Common myeloid progenitor, CD34-positive (primary cell): ENCODE results near the gene PHACTR1.

ENCODE experiments used
- CTCF ChIA-PET: fragments of 350-600 bp; sonication (Branson Sonifier 250); formaldehyde crosslinking; loops from one replicate; lab custom pipeline; 2021; ENCODE audit warnings: antibody characterized with exemption; lab: Charles Lee
- POLR2A ChIA-PET: fragments of 350-600 bp; sonication (Branson Sonifier 250); formaldehyde crosslinking; loops from one replicate; lab custom pipeline; 2021; ENCODE audit warnings: antibody characterized with exemption; lab: Charles Lee
- DNase-seq, 3 donors: peaks; one replicate each; pipeline versions ENCODE4 v3.0.0 to v3.0.0-alpha.2; 2013
- H3K27ac ChIP-seq, 2 experiments: 1 replicate in 1 of 2; 2 replicates in 1 of 2; pipeline ENCODE4 v1.7.0; 2013; ENCODE audit warnings: inconsistent platforms in 2 of 2, low read length in 2 of 2, mild to moderate bottlenecking in 2 of 2, low read depth in 1 of 2, moderate library complexity in 1 of 2; ENCODE audit not compliant: severe bottlenecking in 2 of 2, insufficient read depth in 1 of 2, poor library complexity in 1 of 2
- H3K27me3 ChIP-seq, 5 experiments: replicated peaks in 2 of 5; 1 replicate in 3 of 5; 2 replicates in 2 of 5; pipeline versions ENCODE4 v1.6.1 to v1.7.0; 2013; ENCODE audit warnings: low read length in 4 of 5, mild to moderate bottlenecking in 2 of 5, moderate library complexity in 2 of 5, inconsistent platforms in 1 of 5; ENCODE audit not compliant: insufficient read depth in 5 of 5, control insufficient read depth in 4 of 5
- H3K36me3 ChIP-seq, 4 experiments: 1 replicate in 2 of 4; 2 replicates in 2 of 4; pipeline versions ENCODE4 v1.6.1 to v1.7.0; 2013; ENCODE audit warnings: low read length in 3 of 4, control low read depth in 1 of 4, mild to moderate bottlenecking in 1 of 4; ENCODE audit not compliant: control insufficient read depth in 4 of 4, insufficient read depth in 4 of 4
- H3K4me1 ChIP-seq, 4 experiments: 1 replicate in 3 of 4; 2 replicates in 1 of 4; pipeline versions ENCODE4 v1.6.1 to v1.7.1; 2013; ENCODE audit warnings: low read length in 3 of 4, mild to moderate bottlenecking in 3 of 4, control low read depth in 1 of 4, inconsistent platforms in 1 of 4, moderate library complexity in 1 of 4; ENCODE audit not compliant: control insufficient read depth in 4 of 4, insufficient read depth in 4 of 4; ENCODE audit errors: control extremely low read depth in 1 of 4
- H3K4me3 ChIP-seq, 7 experiments: 1 replicate in 4 of 7; 2 replicates in 3 of 7; pipeline versions ENCODE4 v1.5.1 to v1.7.0; 2013; ENCODE audit warnings: mild to moderate bottlenecking in 7 of 7, low read length in 6 of 7, moderate library complexity in 6 of 7, inconsistent platforms in 2 of 7, low read depth in 2 of 7, control low read depth in 1 of 7; ENCODE audit not compliant: insufficient read depth in 4 of 7, control insufficient read depth in 1 of 7; ENCODE audit errors: extremely low read depth in 1 of 7
- H3K9me3 ChIP-seq, 5 experiments: 1 replicate in 4 of 5; 2 replicates in 1 of 5; pipeline versions ENCODE4 v1.6.1 to v1.7.1; 2013; ENCODE audit warnings: low read length in 4 of 5, mild to moderate bottlenecking in 2 of 5, inconsistent platforms in 1 of 5, low read depth in 1 of 5, moderate library complexity in 1 of 5; ENCODE audit not compliant: control insufficient read depth in 4 of 5, insufficient read depth in 2 of 5; ENCODE audit errors: control extremely low read depth in 1 of 5
- WGBS: methylation state at CpG from one replicate; pipeline ENCODE4 v1.1.5; 2013; ENCODE audit not compliant: insufficient coverage; 5-methylcytosine and 5-hydroxymethylcytosine counted together

Gene PHACTR1

DNA sequence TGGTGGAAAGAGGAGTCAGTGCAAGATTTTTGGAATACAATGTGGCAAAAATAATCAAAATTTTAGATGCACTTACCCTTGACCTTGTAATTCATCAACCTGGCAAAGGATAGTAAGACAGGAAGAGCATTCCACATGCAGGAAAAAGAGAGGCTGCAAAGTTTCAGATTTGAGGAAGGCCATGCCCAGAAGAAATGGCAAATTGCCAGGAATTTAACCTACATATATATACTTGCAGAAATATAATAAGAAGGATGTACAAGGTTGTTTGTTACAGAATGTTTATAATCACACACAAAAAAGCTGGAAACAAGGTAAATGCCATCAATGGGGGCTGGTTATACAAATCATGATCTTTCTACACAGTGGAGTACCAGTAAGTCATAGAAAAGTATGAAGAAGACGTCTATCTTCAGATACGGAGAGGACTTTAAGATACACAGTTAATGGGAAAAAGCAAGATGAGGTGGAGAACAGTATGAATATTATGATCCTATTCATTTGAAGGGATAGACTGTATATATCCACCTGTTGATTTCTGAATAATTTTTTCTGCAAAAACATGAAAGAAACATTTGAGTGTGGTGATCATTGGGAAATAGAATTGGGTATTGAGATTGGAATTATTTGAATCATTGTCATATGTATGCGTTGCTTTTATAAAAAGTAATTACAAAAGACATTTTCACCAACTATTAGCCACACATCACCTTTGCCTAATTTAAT lies 358.0 kb downstream of the PHACTR1 start:
- ChIA-PET POLR2A (no interaction called here), CTCF (no interaction called here)
- DNase-seq: no peak
- H3K9me3 ChIP-seq: no peaks in the 10 kb centered on the region
- H3K36me3 ChIP-seq: peaks cover 0 to 8% (median 0%) of the 10 kb centered on the region in 4 experiments
- H3K27me3 ChIP-seq: no peaks in the 10 kb centered on the region
- H3K4me1 ChIP-seq: peaks cover 0 to 14% (median 7%) of the 10 kb centered on the region in 4 experiments
- 100% methylated on average over 2 of the region's 3 CpGs for WGBS
- H3K4me3 ChIP-seq: no peak overlapping the region
- H3K27ac ChIP-seq: no peak overlapping the region

DNA sequence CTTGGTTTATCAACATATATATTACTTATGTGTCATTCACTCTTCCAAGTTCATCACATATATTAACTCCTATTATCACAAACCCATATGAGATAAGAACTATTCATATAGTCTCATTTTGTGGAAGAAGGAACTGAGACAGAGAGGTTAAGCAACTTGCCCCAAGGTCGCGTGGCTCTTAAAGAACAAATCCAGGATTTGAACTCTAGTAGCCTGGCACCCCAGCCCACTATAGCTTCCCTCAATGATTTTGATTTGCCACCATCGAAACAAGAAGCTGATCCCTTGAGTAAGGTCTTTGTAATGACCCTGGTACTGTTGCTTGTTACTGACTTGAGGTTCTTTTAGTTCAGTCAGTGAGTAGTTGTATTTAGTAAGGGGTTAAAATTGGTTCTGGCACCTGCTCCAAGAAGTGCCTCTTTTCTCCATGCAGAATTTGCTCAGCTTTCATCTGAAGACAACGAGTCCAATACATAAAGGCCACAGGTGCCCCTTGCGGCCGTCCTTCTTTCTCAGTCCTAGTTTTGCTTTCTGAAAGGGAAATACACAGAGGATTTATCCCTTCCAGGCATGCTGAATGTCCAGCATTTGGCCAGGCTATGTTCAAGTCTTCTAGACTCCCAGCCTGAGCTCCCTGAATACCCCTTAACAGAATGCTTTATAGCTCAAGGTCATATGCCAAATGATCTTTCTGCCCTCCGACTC lies 358.7 kb downstream of the PHACTR1 start:
- Histone ChIP-seq H3K27ac (no peak overlapping the region), H3K9me3 (no peaks in the 10 kb centered on the region), H3K27me3 (no peaks in the 10 kb centered on the region), H3K4me3 (no peak overlapping the region), H3K36me3 (peaks cover 0 to 12% (median 0%) of the 10 kb centered on the region in 4 experiments), H3K4me1 (peaks cover 0 to 11% (median 7%) of the 10 kb centered on the region in 4 experiments)
- WGBS: 99% methylated on average over 5 of the region's 7 CpGs
- no peak for DNase-seq
- POLR2A ChIA-PET: no interaction called here
- CTCF ChIA-PET: interaction anchor here (1.0 to 1.3 kb wide), 2 partner anchors 11 to 40 kb away, joined by 3 read pairs; no protein-coding TSS in a partner anchor

DNA sequence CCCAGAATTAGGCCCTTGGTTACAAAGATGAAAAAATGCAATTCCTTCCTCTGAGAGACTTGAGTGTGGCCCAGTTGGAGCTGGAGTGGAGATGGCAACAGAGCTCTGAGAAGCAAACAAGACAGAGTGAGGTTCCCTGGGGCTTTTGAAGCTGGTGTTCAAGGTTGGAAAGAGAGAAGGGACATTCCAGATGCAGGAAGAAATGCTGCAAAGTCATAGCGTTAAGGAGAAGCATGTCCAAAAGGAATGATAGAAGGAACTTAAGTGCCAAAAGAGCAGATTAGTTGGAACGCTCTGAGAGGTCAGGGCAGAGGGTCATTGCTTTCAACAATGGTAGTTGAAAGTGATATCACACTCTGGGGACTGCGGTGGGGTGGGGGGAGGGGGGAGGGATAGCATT lies 360.0 kb downstream of the PHACTR1 start:
- CTCF ChIA-PET: interaction anchor here (1.3 kb wide), 1 partner anchor 12 kb away, joined by 3 read pairs; no protein-coding TSS in a partner anchor

DNA sequence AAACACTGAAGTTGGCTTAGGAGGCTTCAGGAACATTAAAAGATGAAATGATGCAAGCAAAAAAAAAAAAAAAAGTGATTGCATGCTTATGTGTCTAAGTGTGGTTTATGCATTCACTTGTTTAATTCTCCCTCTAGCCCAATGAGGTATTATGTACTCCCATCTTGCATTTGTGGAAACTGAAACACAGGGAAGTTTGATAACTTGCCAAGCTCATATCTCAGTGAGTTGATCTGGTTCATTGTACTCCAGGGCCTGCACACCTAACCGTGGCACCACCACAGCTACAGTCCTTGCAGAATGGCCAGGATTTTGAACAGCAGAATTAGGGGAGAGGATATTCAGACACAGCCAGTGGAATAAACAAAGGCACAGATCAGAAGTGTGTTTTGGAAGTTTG lies 360.6 kb downstream of the PHACTR1 start:
- WGBS: 100% methylated on average over 1 of the region's 1 CpG
- H3K27me3 ChIP-seq: no peaks in the 10 kb centered on the region

More for the DNA sequence above, 360.0 kb downstream of the PHACTR1 start:
- Histone ChIP-seq H3K27ac (no peak overlapping the region), H3K9me3 (no peaks in the 10 kb centered on the region), H3K27me3 (no peaks in the 10 kb centered on the region), H3K4me1 (peaks cover 0 to 6% (median 3%) of the 10 kb centered on the region in 4 experiments), H3K4me3 (no peak overlapping the region), H3K36me3 (peaks cover 0 to 17% (median 0%) of the 10 kb centered on the region in 4 experiments)
- POLR2A ChIA-PET: no interaction called here
- DNase-seq: no peak
- WGBS: 100% methylated on average over 2 of the region's 3 CpGs

DNA sequence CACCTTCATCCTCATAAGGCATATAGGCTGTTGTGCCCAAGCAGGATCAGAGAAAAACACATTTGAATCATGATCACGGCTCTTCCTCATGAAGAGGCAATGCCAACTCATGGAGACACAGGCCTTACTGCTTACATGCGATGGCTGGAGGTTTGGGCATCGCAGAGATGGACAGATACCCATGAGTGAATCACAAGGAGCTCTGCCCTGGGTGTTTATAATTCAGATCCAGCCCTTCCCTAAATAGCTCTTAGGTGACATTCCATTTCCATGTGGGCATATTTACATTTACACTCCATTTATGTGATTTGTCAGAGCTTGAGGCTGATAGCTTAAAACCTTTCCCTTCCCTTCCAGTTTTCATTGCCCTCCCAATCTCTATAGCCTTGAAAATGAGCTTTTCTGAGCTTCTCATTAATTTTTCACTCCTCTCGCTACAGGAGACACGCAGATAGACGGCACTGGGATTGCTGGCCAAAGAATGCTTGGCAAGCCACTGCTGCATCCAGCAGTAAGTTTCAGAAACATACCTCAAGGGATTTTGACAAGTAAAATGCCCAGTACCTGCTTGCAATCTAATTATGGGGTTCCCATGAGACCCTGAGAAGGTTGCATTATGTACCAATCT lies 362.6 kb downstream of the PHACTR1 start:
- POLR2A ChIA-PET: no interaction called here
- no peak for DNase-seq
- H3K27me3 ChIP-seq: no peaks in the 10 kb centered on the region
- peaks cover 0 to 3% (median under 1%) of the 10 kb centered on the region in 4 experiments for H3K4me1 ChIP-seq
- no peak overlapping the region for H3K27ac ChIP-seq
- WGBS: 99% methylated on average over 6 of the region's 6 CpGs
- CTCF ChIA-PET: interaction anchor here (0.9 to 1.8 kb wide), 5 partner anchors 10 to 42 kb away, joined by 3 to 8 read pairs (median 3); no protein-coding TSS in a partner anchor
- H3K36me3 ChIP-seq: peaks cover 0 to 25% (median 2%) of the 10 kb centered on the region in 4 experiments
- peaks cover 0 to 4% (median 0%) of the 10 kb centered on the region in 5 experiments for H3K9me3 ChIP-seq
- no peak overlapping the region for H3K4me3 ChIP-seq

More for the DNA sequence above, 360.6 kb downstream of the PHACTR1 start:
- Histone ChIP-seq H3K9me3 (peaks cover 0 to 3% (median 0%) of the 10 kb centered on the region in 5 experiments), H3K36me3 (peaks cover 0 to 23% (median 2%) of the 10 kb centered on the region in 4 experiments), H3K4me1 (peaks cover 0 to 5% (median 1%) of the 10 kb centered on the region in 4 experiments), H3K4me3 (no peak overlapping the region), H3K27ac (no peak overlapping the region)
- ChIA-PET CTCF (no interaction called here), POLR2A (interaction anchor here (1.4 kb wide), 1 partner anchor 12 kb away, joined by 3 read pairs; no protein-coding TSS in a partner anchor)
- no peak for DNase-seq

DNA sequence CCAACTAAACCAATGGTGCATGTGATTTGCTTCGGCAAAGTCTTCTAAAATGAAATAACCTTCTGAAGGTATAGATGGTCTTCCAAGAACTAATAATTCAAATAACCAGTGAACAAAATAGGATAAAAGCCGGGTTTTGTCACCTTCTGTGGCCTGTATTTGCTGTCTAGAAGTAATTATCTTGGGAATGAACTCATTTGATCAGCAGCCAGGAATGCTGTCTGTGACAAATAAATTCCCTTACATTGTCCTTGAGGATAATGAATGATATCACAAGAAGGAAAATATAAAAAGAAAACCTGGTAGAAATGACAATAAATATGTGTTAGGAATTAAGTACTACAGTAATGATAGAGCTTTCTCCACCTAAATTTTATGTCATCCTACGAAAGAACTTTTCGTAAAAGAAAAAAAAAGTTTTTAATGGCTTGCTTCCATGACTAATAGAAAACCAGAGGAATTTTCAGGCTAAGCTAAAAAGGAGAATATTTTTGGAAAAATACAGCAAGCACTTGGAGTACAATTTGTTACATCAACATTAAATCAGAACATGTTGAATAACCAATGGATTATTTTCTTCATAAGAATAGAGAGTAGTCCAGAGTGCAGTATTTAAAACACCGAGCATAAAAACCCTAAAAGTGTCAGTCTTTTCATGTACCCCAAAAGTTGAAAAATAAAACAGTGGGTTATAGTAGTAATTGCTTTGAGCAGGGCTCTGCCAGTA lies 364.1 kb downstream of the PHACTR1 start:
- H3K27me3 ChIP-seq: no peaks in the 10 kb centered on the region
- ChIA-PET CTCF (no interaction called here), POLR2A (no interaction called here)
- WGBS: no CpG with 5 or more reads among the region's 5 CpGs
- DNase-seq: no peak
- no peak overlapping the region for H3K4me3 ChIP-seq
- no peaks in the 10 kb centered on the region for H3K4me1 ChIP-seq
- H3K27ac ChIP-seq: no peak overlapping the region
- H3K9me3 ChIP-seq: peaks cover 0 to 4% (median 0%) of the 10 kb centered on the region in 5 experiments
- peaks cover 0 to 25% (median 2%) of the 10 kb centered on the region in 4 experiments for H3K36me3 ChIP-seq
